Ecto neural progenitor cell (in vitro differentiated cells): ENCODE measurements around the gene NTN1.

Experiments used
- DNase-seq: peaks from one replicate; pipeline ENCODE4 v3.0.0-alpha.2; 2018; ENCODE audit warnings: low spot score

Gene NTN1

DNA sequence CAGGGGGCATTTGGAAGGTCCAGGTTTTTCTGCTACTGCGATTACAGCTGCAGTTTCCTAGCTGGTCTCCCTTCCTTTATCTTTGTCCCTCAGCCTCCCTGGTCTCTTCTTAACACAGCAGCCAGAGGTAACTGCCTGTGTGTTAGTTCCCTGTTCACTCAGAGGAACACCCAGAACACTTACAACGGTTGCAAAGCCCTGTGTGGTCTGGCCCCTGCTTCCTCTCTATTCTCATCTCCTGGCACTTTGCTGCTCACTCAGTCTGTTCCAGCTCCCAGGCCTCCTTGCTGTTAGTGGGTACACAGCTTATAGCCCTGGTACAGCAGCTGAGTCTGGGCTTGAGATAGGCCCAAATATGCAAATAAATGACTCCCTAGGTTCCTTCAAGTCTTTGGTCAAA lies 16.4 kb downstream of the NTN1 start:
- peak; percentile 34 for DNase-seq

GRCh38 chr17:9038380-9038779 lies 17.1 kb downstream of the NTN1 start:
- no peak for DNase-seq

- peak; percentile 44 for DNase-seq
These were observed 23.6 kb downstream of the NTN1 start for GRCh38 chr17:9044772-9045463.

DNA sequence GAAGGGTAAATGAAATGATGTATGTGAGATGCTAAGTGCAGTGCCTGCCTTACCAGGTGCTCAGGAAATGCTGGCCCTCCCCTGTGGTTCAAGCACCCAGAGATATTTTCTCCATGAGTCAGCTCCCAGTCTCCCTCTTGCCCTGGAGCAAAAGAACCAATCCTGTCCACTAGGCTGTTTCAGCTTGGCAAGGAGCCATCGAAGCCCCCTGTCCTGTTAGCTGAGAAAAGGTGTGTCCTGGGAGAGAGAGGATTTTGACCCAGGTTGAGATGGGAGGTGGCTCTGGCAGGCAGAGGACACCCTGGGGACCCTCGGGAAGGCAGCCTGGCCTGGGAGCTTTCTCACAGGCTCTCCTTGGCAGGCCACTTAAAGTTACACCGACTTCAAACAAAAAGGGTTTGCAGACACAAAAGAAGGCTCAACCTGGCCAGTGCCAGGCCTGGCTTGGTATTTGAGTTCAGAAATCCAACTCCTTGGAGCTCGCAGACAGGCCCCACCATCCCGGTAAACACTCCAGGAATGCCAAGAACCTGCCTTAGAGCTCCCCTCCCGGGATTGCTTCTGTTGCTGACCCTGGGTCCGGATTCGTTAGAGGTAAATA lies 29.6 kb downstream of the NTN1 start:
- DNase-seq, result peak; percentile 48

GRCh38 chr17:9051561-9051960 lies 30.3 kb downstream of the NTN1 start:
- no peak for DNase-seq

GRCh38 chr17:9052921-9053320 lies 31.6 kb downstream of the NTN1 start:
- no peak for DNase-seq

DNA sequence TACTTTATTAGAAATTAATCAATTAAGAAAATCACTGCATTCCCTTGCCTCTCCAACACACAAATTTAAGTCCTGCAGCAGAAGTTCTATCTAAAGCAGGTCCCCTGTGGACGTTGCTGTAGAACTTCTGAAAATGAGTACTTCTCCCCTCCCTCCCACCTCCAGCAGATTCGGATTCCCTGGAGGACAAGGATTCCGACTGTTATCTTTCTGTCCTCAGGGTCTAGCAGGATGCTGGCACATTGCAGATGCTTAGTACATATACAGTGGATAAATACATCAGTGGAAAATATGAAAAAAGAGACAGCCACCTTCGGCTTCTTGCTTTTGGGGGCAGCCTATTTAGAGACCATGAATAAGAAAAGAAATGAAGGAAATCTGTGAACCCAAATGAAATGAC lies 32.1 kb downstream of the NTN1 start:
- peak; percentile 41 for DNase-seq

- peak; percentile 73 for DNase-seq
These were observed 33.0 kb downstream of the NTN1 start for GRCh38 chr17:9054126-9054975.

GRCh38 chr17:9055281-9055680 lies 34.0 kb downstream of the NTN1 start:
- DNase-seq, result no peak

DNA sequence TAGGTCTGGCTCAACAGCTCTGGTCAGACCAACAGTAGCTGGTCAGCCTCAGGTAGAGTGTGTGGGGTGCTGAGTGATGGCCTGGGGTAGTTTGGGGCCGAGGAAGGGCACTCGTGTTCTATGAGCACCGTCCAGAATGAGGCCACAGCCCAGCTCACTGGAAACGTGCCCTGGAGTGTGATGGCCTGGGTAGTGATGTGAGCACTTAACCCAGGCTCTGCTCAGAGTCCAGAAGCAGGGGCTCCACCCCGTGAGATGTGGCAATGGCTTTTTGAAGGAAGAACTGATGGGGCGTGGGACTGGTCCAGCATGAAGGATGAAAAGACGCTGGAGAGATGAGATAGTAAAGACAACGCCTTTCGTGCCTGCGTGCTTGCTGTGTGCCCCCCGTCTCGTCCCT lies 35.3 kb downstream of the NTN1 start:
- DNase-seq, result no peak

- no peak for DNase-seq
These were observed 36.0 kb downstream of the NTN1 start for GRCh38 chr17:9057310-9057709.

DNA sequence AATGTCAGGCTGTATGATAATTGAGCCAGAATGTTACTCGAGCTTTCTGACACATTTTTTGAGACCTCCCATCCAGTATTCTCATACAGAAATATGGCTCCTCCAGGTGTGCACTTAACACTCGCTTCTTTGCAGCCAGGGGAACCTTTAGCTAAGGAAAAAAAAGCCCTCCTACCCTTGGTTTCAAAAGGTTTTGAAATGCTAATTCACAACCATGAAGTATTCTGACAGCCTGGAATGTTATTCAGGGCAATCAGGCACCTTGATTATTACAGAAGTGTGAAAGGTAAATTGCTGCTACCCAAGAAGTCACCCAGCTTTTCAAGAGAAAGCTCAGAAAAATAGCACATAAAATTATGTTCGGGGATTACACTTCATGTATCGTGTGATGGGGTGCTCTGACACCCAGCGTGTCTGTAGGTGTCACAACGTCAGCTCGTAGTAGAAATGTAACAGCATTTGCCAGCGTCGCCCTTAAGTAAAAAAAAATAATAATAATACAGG lies 41.1 kb downstream of the NTN1 start:
- DNase-seq, result no peak

GRCh38 chr17:9064311-9064834 lies 43.1 kb downstream of the NTN1 start:
- peak; percentile 31 for DNase-seq

DNA sequence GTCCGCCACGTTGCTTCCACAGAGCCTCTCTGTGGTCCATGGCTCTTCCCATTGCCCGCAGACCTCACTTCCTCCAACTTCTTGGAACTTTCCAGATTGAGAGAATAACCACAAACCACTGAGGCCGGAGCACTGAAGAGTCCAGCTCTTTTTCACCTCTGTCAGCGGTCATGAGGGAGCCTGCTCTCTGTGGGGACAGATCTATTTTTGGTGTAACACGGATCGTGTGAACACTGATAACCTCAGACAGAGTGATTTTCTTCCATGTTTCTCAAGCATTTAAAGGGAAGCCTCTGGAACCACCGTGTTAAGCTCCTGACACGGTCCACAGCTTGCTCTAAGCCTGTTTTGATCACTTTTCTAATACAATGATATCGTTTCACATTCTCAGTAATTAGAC lies 49.7 kb downstream of the NTN1 start:
- DNase-seq, result no peak

DNA sequence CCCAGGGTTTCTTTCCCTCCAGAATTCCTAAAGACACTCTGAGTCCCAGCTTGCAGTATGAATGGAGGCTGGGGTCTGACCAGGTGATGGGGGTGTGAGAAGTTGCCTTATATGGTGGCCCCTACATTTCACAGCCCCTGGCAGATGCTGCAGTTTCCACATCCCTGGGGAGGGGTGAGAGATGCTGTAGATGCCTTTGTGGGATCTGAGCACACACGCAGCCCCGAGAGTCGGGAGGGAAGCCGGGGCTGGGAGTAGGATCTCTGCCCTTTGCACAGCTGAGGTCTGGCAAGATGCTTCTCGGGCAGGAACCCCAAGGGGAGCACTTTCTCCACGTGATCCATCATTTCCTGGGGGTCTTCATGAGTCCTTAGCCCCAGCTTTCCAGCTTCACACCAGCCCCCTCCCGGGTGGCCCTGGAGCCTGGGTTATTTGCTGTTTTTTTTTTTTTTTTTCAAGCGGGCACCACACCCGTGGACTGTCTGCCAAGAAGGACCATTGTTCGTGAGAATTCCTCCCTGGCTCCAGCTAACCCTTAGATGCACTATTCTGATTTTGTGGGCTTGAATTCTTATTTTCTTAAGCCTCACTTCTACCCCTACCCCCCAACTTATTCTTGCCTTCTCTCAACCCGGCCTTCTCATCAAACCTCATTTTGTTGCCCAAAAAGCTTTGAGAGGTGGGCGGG lies 50.6 kb downstream of the NTN1 start:
- no peak for DNase-seq

DNA sequence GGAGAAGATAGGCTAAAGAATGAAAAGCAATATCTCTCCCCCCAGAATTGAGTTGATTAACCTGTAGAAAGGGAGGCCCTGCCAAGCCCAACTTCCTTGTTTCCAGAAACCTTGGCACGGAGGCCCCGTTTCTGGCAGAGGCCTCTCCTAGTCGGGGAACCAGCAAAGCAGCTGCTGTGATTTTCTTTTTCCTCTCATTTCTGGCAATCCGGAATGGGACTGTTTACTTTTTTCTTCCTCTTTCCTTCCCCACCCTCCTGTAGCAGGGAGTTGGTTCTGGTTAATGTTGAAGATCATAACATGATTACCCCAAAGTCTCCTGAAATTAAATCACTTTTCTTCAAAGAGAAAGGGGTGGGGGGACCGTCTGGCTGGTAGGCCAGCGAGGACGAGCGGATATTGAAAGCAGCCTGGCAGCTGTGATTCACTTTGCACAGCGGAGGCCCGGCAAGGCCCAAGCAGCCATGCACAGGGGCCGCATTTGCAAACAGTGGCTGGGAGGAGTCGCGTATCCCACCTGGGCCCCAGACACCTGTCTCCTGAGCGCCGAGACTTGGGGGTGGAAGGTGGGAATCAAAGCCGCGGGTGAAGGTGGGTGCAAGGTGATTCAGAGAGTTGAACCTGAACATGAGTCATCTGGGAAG lies 51.5 kb downstream of the NTN1 start:
- no peak for DNase-seq

DNA sequence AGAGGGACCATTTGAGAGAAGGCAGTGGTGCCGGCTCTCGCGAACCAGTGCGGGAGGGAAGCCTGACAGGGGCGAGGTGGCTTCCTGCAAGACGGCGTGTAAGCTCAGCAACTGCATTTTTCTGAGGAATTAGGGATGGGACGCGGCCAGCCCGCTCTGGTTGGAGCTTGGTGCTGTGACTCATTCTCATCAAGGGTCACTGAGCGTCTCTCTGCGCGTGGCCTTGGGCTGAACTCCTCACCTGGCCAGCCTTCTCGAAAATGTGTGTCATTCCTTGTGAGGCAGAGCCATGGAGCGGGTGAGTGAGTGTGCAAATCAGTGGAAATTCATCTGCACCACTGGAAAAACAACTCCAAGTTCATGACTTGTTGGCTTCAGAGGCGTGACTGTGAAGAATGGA lies 52.8 kb downstream of the NTN1 start:
- no peak for DNase-seq

DNA sequence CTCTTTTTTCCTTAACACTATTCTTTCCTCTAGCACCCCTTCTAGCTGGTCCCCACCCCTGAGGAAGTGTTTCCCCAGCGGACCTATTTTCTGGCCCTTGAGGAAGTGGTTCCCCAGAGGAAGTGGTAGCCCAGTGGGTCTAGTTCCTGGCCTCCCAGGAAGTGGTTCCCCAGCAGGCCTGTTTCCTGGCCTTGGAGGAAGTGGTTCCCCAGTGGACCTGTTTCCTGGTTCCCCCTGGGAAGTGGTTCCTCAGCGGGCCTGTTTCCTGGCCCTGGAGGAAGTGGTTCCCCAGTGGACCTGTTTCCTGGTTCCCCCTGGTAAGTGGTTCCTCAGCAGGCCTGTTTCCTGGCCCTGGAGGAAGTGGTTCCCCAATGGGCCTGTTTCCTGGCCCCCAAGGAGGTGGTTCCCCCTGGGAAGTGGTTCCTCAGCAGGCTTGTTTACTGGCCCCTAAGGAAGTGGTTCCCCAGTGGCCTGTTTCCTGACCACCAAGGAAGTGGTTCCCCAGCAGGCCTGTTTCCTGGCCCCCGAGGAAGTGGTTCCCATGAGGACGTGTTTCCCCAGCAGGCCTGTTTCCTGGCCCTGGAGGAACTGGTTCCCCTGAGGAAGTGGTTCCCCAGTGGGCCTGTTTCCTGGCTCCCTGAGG lies 58.3 kb downstream of the NTN1 start:
- no peak for DNase-seq

- no peak for DNase-seq
These were observed 59.1 kb downstream of the NTN1 start for GRCh38 chr17:9080296-9080914.

DNA sequence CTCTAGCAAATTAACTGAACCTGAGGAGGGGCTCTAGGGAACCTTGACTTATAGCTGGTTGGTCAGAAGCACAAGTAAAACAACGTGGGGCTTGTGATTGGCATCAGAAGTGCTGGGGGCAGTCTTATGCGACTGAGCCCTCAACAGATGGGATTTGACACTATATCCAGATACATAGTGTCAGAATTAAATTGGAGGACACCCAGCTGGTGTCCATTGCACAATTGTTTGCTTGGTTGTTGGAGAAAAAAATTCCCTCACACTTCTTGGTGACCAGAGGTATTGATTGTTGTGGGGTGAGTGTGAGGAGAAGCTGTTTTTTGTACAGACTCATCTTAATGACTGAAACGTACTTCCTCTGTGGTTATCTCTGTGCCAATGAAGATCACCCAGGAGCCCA lies 59.7 kb downstream of the NTN1 start:
- no peak for DNase-seq

GRCh38 chr17:9086577-9086976 lies 65.3 kb downstream of the NTN1 start:
- peak; percentile 27 for DNase-seq
